Measurements from ENCODE around the gene CDON. TPM values are rescaled to one million over a fixed set of nuclear protein-coding genes. Genes with fewer than 3 reads are reported as not detected.

Gene CDON
- total RNA-seq, 1 experiment from 2014 or later, result 17.2 TPM

DNA sequence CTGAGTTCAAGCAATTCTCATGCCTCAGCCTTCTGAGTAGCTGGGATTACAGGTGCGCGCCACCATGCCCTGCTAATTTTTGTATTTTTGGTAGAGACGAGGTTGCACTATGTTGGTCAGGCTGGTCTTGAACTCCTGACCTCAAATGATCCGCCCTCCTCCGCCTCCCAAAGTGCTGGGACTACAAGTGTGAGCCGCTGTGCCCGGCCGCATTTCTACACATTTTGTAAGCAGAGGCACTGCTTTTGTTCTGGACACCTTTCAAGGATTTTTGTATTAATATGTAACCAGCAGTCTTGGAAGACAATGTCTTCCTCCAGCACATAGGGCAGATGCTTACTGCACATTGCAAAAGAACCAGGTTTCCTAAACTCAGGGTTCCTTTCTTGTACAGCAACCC lies 128.2 kb downstream of the CDON start:
- no peak overlapping the region for H2BK120ac ChIP-seq (ENCODE audit: low read depth, low read length, poor library complexity, severe bottlenecking)
- no peak overlapping the region for H4K8ac ChIP-seq (replicated peaks; ENCODE audit: insufficient read length, low read depth, low read length)
- WGBS (ENCODE audit: extremely low coverage, insufficient read length, low lambda C conversion rate), result no CpG with 5 or more reads among the region's 8 CpGs
- H3K27ac ChIP-seq (ENCODE audit: insufficient read length, low read depth, low read length), result no peak overlapping the region
- H2BK5ac ChIP-seq (ENCODE audit: insufficient read length, low read length), result no peak overlapping the region
- peaks cover 6% of the 10 kb centered on the region; the same call in 1 of the 2 replicates for H3K4me1 ChIP-seq (ENCODE audit: insufficient read depth, low read length)
- H3K27me3 ChIP-seq (ENCODE audit: insufficient read depth, low read length), result no peaks in the 10 kb centered on the region
- no peak overlapping the region for H3K56ac ChIP-seq (ENCODE audit: insufficient read length, low read depth, low read length)
- H3K14ac ChIP-seq (ENCODE audit: insufficient read depth, low read length), result no peak overlapping the region
- Mint-ChIP-seq H3K27me3 (ENCODE audit: low read depth) (peaks cover 6% of the 10 kb centered on the region), H3K4me3 (no peak overlapping the region), H3K36me3 (ENCODE audit: insufficient read depth in 1 of 3, low read depth in 3 of 3) (no peaks in the 10 kb centered on the region), H3K27ac (no peak overlapping the region), H3K9me3 (no peaks in the 10 kb centered on the region; a peak in 1 of 5 replicates), H3K4me1 (peaks cover 28 to 45% of the 10 kb centered on the region in 2 experiments)
- H2BK12ac ChIP-seq (ENCODE audit: insufficient read length, low read depth, low read length), result no peak overlapping the region
- H3K23me2 ChIP-seq (ENCODE audit: insufficient read length, low read depth, low read length, poor library complexity, severe bottlenecking), result no peaks in the 10 kb centered on the region
- DNase-seq, result no peak
- H4K20me1 ChIP-seq (ENCODE audit: control insufficient read depth, insufficient read depth, insufficient read length), result no peaks in the 10 kb centered on the region
- H3K18ac ChIP-seq (ENCODE audit: insufficient read length, low read depth, low read length), result no peak overlapping the region
- TF ChIP-seq, protein P1, sequence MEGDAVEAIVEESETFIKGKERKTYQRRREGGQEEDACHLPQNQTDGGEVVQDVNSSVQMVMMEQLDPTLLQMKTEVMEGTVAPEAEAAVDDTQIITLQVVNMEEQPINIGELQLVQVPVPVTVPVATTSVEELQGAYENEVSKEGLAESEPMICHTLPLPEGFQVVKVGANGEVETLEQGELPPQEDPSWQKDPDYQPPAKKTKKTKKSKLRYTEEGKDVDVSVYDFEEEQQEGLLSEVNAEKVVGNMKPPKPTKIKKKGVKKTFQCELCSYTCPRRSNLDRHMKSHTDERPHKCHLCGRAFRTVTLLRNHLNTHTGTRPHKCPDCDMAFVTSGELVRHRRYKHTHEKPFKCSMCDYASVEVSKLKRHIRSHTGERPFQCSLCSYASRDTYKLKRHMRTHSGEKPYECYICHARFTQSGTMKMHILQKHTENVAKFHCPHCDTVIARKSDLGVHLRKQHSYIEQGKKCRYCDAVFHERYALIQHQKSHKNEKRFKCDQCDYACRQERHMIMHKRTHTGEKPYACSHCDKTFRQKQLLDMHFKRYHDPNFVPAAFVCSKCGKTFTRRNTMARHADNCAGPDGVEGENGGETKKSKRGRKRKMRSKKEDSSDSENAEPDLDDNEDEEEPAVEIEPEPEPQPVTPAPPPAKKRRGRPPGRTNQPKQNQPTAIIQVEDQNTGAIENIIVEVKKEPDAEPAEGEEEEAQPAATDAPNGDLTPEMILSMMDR (conservative IDR thresholded peaks at IDR 0.05), result no peak
- H4K5ac ChIP-seq (ENCODE audit: insufficient read length, low read depth, low read length), result no peak overlapping the region
- H3K9ac ChIP-seq (ENCODE audit: extremely low read depth, insufficient read length, low read length), result no peak overlapping the region
- H3K4ac ChIP-seq (ENCODE audit: low read depth, low read length), result no peak overlapping the region
- no peak overlapping the region for H2AK5ac ChIP-seq (ENCODE audit: insufficient read length, low read length)
- no peaks in the 10 kb centered on the region for H3K79me2 ChIP-seq (ENCODE audit: insufficient read depth, low read length)
- no peak overlapping the region for H4K91ac ChIP-seq (ENCODE audit: insufficient read length, low read depth, low read length)
- no peaks in the 10 kb centered on the region for H3K79me1 ChIP-seq (ENCODE audit: insufficient read depth, low read depth, low read length, poor library complexity, severe bottlenecking)
- H2BK15ac ChIP-seq (ENCODE audit: low read depth, low read length), result no peak overlapping the region
- H3K9me3 ChIP-seq (ENCODE audit: control insufficient read depth, low read depth, low read length), result no peaks in the 10 kb centered on the region
- no peak overlapping the region for H2BK20ac ChIP-seq (ENCODE audit: low read depth, low read length, poor library complexity, severe bottlenecking)
- no peak overlapping the region for H3K23ac ChIP-seq (ENCODE audit: insufficient read length, low read depth, low read length)
- H3T11ph ChIP-seq (ENCODE audit: low read length), result no peak overlapping the region
- H3K4me2 ChIP-seq (ENCODE audit: insufficient read depth, insufficient read length, low read length), result no peak overlapping the region
- no peak overlapping the region for H2AFZ ChIP-seq (ENCODE audit: low read length)

All from H9 (cell line).